IMR-90 (cell line): ENCODE results near the gene PLRG1. TPM values are rescaled to one million over a fixed set of nuclear protein-coding genes. Genes with fewer than 3 reads are reported as not detected.

Experiments
- ATAC-seq: fragments of 200-7000 bp; cut with Tn5 transposase; 2 replicates; pipeline ENCODE4 v1.9.1; 2020; ENCODE audit warnings: low read depth, mild to moderate bottlenecking, moderate library complexity
- BruUV-seq: library from RNA; stranded (reverse); fragments of 400-500 nt; replicated peaks from 2 replicates; lab custom pipeline; 2021; lab: Mats Ljungman, UMichigan
- CTCF ChIA-PET: fragments of 300-600 bp; formaldehyde crosslinking; extraction: SDS; loops from one replicate; lab custom pipeline; 2021; ENCODE audit warnings: antibody characterized with exemption; lab: Yijun Ruan, JAX
- POLR2A ChIA-PET: fragments of 300-600 bp; sonication (Branson Sonifier 250); formaldehyde crosslinking; loops from one replicate; lab custom pipeline; 2022; ENCODE audit warnings: antibody characterized with exemption; ENCODE audit not compliant: unreplicated experiment; lab: Charles Lee
- DNase-seq: peaks from one replicate; pipeline ENCODE4 v3.0.0; 2013
- H2AFZ ChIP-seq: replicated peaks from 2 replicates; pipeline ENCODE3; 2013; ENCODE audit warnings: low read length, mild to moderate bottlenecking; ENCODE audit not compliant: poor library complexity
- H2AK5ac ChIP-seq: 2 replicates; pipeline ENCODE4 v1.6.1; 2013; ENCODE audit warnings: low read depth, low read length, inconsistent platforms
- H2AK9ac ChIP-seq: replicated peaks from 2 replicates; pipeline ENCODE3; 2013; ENCODE audit warnings: mild to moderate bottlenecking, low read depth, low read length, moderate library complexity; ENCODE audit not compliant: poor library complexity
- H2BK120ac ChIP-seq: 2 replicates; pipeline ENCODE4 v1.6.1; 2013; ENCODE audit warnings: low read depth, low read length, inconsistent platforms
- H2BK15ac ChIP-seq: 3 replicates; pipeline ENCODE4 v1.6.1; 2013; ENCODE audit warnings: low read depth, low read length, inconsistent platforms
- H2BK20ac ChIP-seq: 2 replicates; pipeline ENCODE4 v1.6.1; 2013; ENCODE audit warnings: low read depth, mild to moderate bottlenecking, inconsistent platforms, low read length, moderate library complexity
- H2BK5ac ChIP-seq: 2 replicates; pipeline ENCODE4 v1.6.1; 2013; ENCODE audit warnings: mild to moderate bottlenecking, low read depth, low read length, inconsistent platforms; ENCODE audit not compliant: poor library complexity, severe bottlenecking
- H3K14ac ChIP-seq: replicated peaks from 2 replicates; pipeline ENCODE4 v1.6.1; 2013; ENCODE audit warnings: low read depth, low read length, inconsistent platforms
- H3K18ac ChIP-seq: 2 replicates; pipeline ENCODE4 v1.6.1; 2013; ENCODE audit warnings: low read depth, low read length, control low read depth
- H3K23ac ChIP-seq: 2 replicates; pipeline ENCODE4 v1.6.1; 2013; ENCODE audit warnings: low read depth, low read length, inconsistent platforms
- H3K27ac ChIP-seq: 2 replicates; pipeline ENCODE4 v1.5.1; 2013; ENCODE audit warnings: mild to moderate bottlenecking, control low read depth, low read length; ENCODE audit not compliant: insufficient read depth
- H3K27me3 ChIP-seq: 2 replicates; pipeline ENCODE4 v1.6.1; 2013; ENCODE audit warnings: low read length; ENCODE audit not compliant: control insufficient read depth, insufficient read depth
- H3K36me3 ChIP-seq: 2 replicates; pipeline ENCODE4 v1.6.1; 2013; ENCODE audit warnings: low read length, mixed read lengths; ENCODE audit not compliant: control insufficient read depth, insufficient read depth
- H3K4ac ChIP-seq: 2 replicates; pipeline ENCODE4 v1.6.1; 2013; ENCODE audit warnings: low read depth, low read length, inconsistent platforms
- H3K4me1 ChIP-seq: 2 replicates; pipeline ENCODE4 v1.6.1; 2013; ENCODE audit warnings: low read length, mixed read lengths; ENCODE audit not compliant: control insufficient read depth, insufficient read depth
- H3K4me2 ChIP-seq: 2 replicates; pipeline ENCODE4 v1.6.1; 2013; ENCODE audit warnings: low read depth, mild to moderate bottlenecking, control low read depth, low read length, moderate library complexity
- H3K4me3 ChIP-seq: 2 replicates; pipeline ENCODE4 v1.5.1; 2013; ENCODE audit warnings: low read depth, mild to moderate bottlenecking, control low read depth, low read length, moderate library complexity; ENCODE audit not compliant: insufficient read depth
- H3K56ac ChIP-seq: 2 replicates; pipeline ENCODE4 v1.6.1; 2013; ENCODE audit warnings: low read length, inconsistent platforms; ENCODE audit not compliant: insufficient read depth; ENCODE audit errors: extremely low read depth
- H3K79me1 ChIP-seq, 2 experiments: 2 replicates each; pipeline ENCODE4 v1.6.1; 2013; ENCODE audit warnings: low read length in 2 of 2, inconsistent platforms in 1 of 2, low read depth in 1 of 2
- H3K9ac ChIP-seq: 2 replicates; pipeline ENCODE4 v1.6.1; 2013; ENCODE audit warnings: low read depth, low read length, control low read depth
- H3K9me1 ChIP-seq: 2 replicates; pipeline ENCODE4 v1.6.1; 2013; ENCODE audit warnings: low read length, inconsistent platforms; ENCODE audit not compliant: insufficient read depth
- H3K9me3 ChIP-seq: 2 replicates; pipeline ENCODE4 v1.6.1; 2013; ENCODE audit warnings: low read length; ENCODE audit not compliant: control insufficient read depth, insufficient read depth
- H4K20me1 ChIP-seq: 2 replicates; pipeline ENCODE4 v1.6.1; 2013; ENCODE audit warnings: low read length, inconsistent platforms; ENCODE audit not compliant: insufficient read depth
- H4K5ac ChIP-seq: 2 replicates; pipeline ENCODE4 v1.6.1; 2013; ENCODE audit warnings: mild to moderate bottlenecking, low read depth, low read length, control low read depth
- H4K8ac ChIP-seq, 2 experiments: 2 replicates each; pipeline ENCODE4 v1.6.1; 2013; ENCODE audit warnings: low read depth in 2 of 2, low read length in 2 of 2, control low read depth in 1 of 2, inconsistent platforms in 1 of 2
- H4K91ac ChIP-seq: 2 replicates; pipeline ENCODE4 v1.6.1; 2013; ENCODE audit warnings: low read depth, low read length, inconsistent platforms; ENCODE audit not compliant: insufficient read depth
- BHLHE40 ChIP-seq: fragments of 150-350 bp; IDR thresholded peaks from 2 replicates; pipeline ENCODE4 v1.6.1; 2016; ENCODE audit warnings: mild to moderate bottlenecking, low read depth, low read length
- CEBPB ChIP-seq: IDR thresholded peaks from 2 replicates; pipeline ENCODE4 v1.6.1; 2012; ENCODE audit warnings: low read depth, low read length, improper control_type of control experiment
- CHD1 ChIP-seq: IDR thresholded peaks from 2 replicates; pipeline ENCODE4 v1.6.1; 2012; ENCODE audit warnings: low read depth, low read length, improper control_type of control experiment
- ELK1 ChIP-seq: fragments of 150-350 bp; IDR thresholded peaks from 2 replicates; pipeline ENCODE4 v1.6.1; 2016; ENCODE audit warnings: low read depth, mild to moderate bottlenecking, low read length, moderate library complexity, borderline replicate concordance
- FOS ChIP-seq: fragments of 150-350 bp; IDR thresholded peaks from 2 replicates; pipeline ENCODE4 v1.6.1; 2016; ENCODE audit warnings: low read depth, low read length
- MAFK ChIP-seq: IDR thresholded peaks from 2 replicates; pipeline ENCODE4 v1.6.1; 2012; ENCODE audit warnings: low read depth, low read length, improper control_type of control experiment
- MAZ ChIP-seq: IDR thresholded peaks from 2 replicates; pipeline ENCODE4 v1.6.1; 2012; ENCODE audit warnings: low read depth, mild to moderate bottlenecking, low read length, improper control_type of control experiment, moderate library complexity, borderline replicate concordance
- MXI1 ChIP-seq: IDR thresholded peaks from 2 replicates; pipeline ENCODE4 v1.6.1; 2012; ENCODE audit warnings: low read depth, mild to moderate bottlenecking, low read length, moderate library complexity, borderline replicate concordance
- NFE2L2 ChIP-seq: fragments of 150-350 bp; IDR thresholded peaks from 2 replicates; pipeline ENCODE4 v1.6.1; 2016; ENCODE audit warnings: low read depth, mild to moderate bottlenecking, low read length
- POLR2A ChIP-seq: IDR thresholded peaks from 2 replicates; pipeline ENCODE4 v1.6.1; 2012; ENCODE audit warnings: mild to moderate bottlenecking, low read depth, low read length
- RAD21 ChIP-seq: IDR thresholded peaks from 2 replicates; pipeline ENCODE4 v1.6.1; 2012; ENCODE audit warnings: low read length, improper control_type of control experiment
- RCOR1 ChIP-seq: IDR thresholded peaks from 2 replicates; pipeline ENCODE4 v1.6.1; 2012; ENCODE audit warnings: mild to moderate bottlenecking, low read length, improper control_type of control experiment; ENCODE audit not compliant: insufficient replicate concordance
- RFX5 ChIP-seq: IDR thresholded peaks from 2 replicates; pipeline ENCODE4 v1.8.0; 2012; ENCODE audit warnings: low read depth, mild to moderate bottlenecking, low read length, moderate library complexity
- SMC3 ChIP-seq: fragments of 150-350 bp; IDR thresholded peaks from 2 replicates; pipeline ENCODE4 v1.6.1; 2016; ENCODE audit warnings: low read depth, mild to moderate bottlenecking, antibody characterized with exemption, low read length, moderate library complexity
- dilution Hi-C: fragments of 300-500 bp; cut with HindIII; formaldehyde crosslinking; loops from one replicate; pipeline ENCODE4 v1.14.3; 2018; ENCODE audit warnings: low sequenced_read_pairs; ENCODE audit not compliant: unreplicated experiment
- in situ Hi-C: fragments of 300-500 bp; cut with MboI; formaldehyde crosslinking; loops from 3 replicates; pipeline ENCODE4 v1.14.3; 2019; ENCODE audit warnings: low sequenced_read_pairs, inconsistent platforms, mixed read lengths
- intact Hi-C: fragments of 100-400 bp; cut with micrococcal nuclease; formaldehyde crosslinking; loops from 2 replicates; pipeline ENCODE4 v1.10.0; 2022
- polyA plus RNA-seq, 3 experiments: library from polyadenylated mRNA; depleted of rRNA; stranded (reverse); fragments of >200 nt; gene quantifications; 2 replicates each; pipeline ENCODE4 v1.2.3, GENCODE V29; 2012; ENCODE audit warnings: low replicate concordance in 1 of 3
- total RNA-seq: library from RNA; depleted of rRNA; stranded (reverse); fragments of >200 nt; gene quantifications from 2 replicates; pipeline ENCODE4 v1.2.3, GENCODE V29; 2012
- TF ChIP-seq, protein P1 (sequence below): conservative IDR thresholded peaks from 2 replicates; pipeline ENCODE4 v1.5.1; 2012; ENCODE audit warnings: mild to moderate bottlenecking, low read depth, low read length, improper control_type of control experiment
- TF ChIP-seq, protein P2 (sequence below): fragments of 150-350 bp; IDR thresholded peaks from 2 replicates; pipeline ENCODE4 v1.6.1; 2017; ENCODE audit warnings: mild to moderate bottlenecking, antibody characterized with exemption, low read length, low read depth

PLRG1 gene
- total and polyA plus RNA-seq, 2 of the 4 experiments (the other 2 are of a cell fraction): 76.1 to 200 TPM

GRCh38 chr4:154595807-154596206 lies 45.6 kb upstream of the PLRG1 start:
- no peaks in the 10 kb centered on the region for H3K36me3 ChIP-seq
- no peak overlapping the region for H3K18ac ChIP-seq
- no peak overlapping the region for H3K56ac ChIP-seq
- no peak overlapping the region for H4K5ac ChIP-seq
- no peak overlapping the region for H4K91ac ChIP-seq
- H3K14ac ChIP-seq: no peak overlapping the region
- no peak overlapping the region for H3K4me2 ChIP-seq
- no peak overlapping the region for H3K23ac ChIP-seq
- H4K20me1 ChIP-seq: no peaks in the 10 kb centered on the region
- H3K9ac ChIP-seq: no peak overlapping the region
- no peak overlapping the region for H4K8ac ChIP-seq
- no peaks in the 10 kb centered on the region for H3K79me1 ChIP-seq
- no peak overlapping the region for H3K4ac ChIP-seq
- no peak overlapping the region for H2AK9ac ChIP-seq
- no peak overlapping the region for H2BK5ac ChIP-seq
- no peak overlapping the region for H2BK15ac ChIP-seq
- no TSS peak for BruUV-seq
- TF ChIP-seq CEBPB (no peak), POLR2A (no peak), MAZ (no peak), RFX5 (no peak), RAD21 (no peak), CHD1 (no peak), SMC3 (no peak), RCOR1 (no peak), MAFK (no peak), ELK1 (no peak), FOS (no peak), MXI1 (no peak), BHLHE40 (no peak), NFE2L2 (no peak)
- TF ChIP-seq, protein P1, sequence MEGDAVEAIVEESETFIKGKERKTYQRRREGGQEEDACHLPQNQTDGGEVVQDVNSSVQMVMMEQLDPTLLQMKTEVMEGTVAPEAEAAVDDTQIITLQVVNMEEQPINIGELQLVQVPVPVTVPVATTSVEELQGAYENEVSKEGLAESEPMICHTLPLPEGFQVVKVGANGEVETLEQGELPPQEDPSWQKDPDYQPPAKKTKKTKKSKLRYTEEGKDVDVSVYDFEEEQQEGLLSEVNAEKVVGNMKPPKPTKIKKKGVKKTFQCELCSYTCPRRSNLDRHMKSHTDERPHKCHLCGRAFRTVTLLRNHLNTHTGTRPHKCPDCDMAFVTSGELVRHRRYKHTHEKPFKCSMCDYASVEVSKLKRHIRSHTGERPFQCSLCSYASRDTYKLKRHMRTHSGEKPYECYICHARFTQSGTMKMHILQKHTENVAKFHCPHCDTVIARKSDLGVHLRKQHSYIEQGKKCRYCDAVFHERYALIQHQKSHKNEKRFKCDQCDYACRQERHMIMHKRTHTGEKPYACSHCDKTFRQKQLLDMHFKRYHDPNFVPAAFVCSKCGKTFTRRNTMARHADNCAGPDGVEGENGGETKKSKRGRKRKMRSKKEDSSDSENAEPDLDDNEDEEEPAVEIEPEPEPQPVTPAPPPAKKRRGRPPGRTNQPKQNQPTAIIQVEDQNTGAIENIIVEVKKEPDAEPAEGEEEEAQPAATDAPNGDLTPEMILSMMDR: no peak
- TF ChIP-seq, protein P2, sequence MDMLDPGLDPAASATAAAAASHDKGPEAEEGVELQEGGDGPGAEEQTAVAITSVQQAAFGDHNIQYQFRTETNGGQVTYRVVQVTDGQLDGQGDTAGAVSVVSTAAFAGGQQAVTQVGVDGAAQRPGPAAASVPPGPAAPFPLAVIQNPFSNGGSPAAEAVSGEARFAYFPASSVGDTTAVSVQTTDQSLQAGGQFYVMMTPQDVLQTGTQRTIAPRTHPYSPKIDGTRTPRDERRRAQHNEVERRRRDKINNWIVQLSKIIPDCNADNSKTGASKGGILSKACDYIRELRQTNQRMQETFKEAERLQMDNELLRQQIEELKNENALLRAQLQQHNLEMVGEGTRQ: no peak
- H2BK120ac ChIP-seq: no peak overlapping the region
- ChIA-PET CTCF (interaction anchor here (1.5 kb wide), 1 partner anchor 10 kb away, joined by 7 read pairs; no protein-coding TSS in a partner anchor), POLR2A (interaction anchor here (0.6 kb wide), 1 partner anchor 1206 kb away, joined by 3 read pairs; no protein-coding TSS in a partner anchor)
- H3K27me3 ChIP-seq: no peaks in the 10 kb centered on the region
- no peaks in the 10 kb centered on the region for H3K9me1 ChIP-seq
- DNase-seq (no peak), ATAC-seq (no peak)
- H3K27ac ChIP-seq: no peak overlapping the region
- intact Hi-C loops: no loop called here
- H3K4me1 ChIP-seq: no peaks in the 10 kb centered on the region
- H3K4me3 ChIP-seq: no peak overlapping the region
- H2AFZ ChIP-seq: no peak overlapping the region
- H3K9me3 ChIP-seq: no peaks in the 10 kb centered on the region
- H2AK5ac ChIP-seq: no peak overlapping the region
- in situ Hi-C loops: no loop called here
- dilution Hi-C loops: no loop called here
- H2BK20ac ChIP-seq: no peak overlapping the region
